Ovary (tissue), 10 donors: ENCODE measurements around the gene KRTAP3-2. TPM values are rescaled to one million over a fixed set of nuclear protein-coding genes. Genes with fewer than 3 reads are reported as not detected.
"Not testable (repeated sequence)": the region's sequence is repeated elsewhere in the genome, so short reads cannot be mapped to it uniquely, and the experiment has no call there.

Experiments
- DNase-seq, 5 donors: peaks; one replicate each; pipeline ENCODE4 v3.0.0-alpha.2; 2019 to 2020
- H3K27ac ChIP-seq, 2 donors: fragments of 200-600 bp; one replicate each; pipeline versions ENCODE4 v1.5.1 to v1.8.0; 2019 to 2022
- H3K27me3 ChIP-seq: fragments of 200-600 bp; one replicate; pipeline ENCODE4 v1.8.0; 2022
- H3K36me3 ChIP-seq: fragments of 200-600 bp; sonication (generic); one replicate; pipeline ENCODE4 v1.5.1; 2019
- H3K4me1 ChIP-seq: one replicate; pipeline ENCODE4 v1.8.1; 2013; ENCODE audit warnings: mild to moderate bottlenecking, moderate library complexity; ENCODE audit not compliant: insufficient read depth
- H3K4me3 ChIP-seq: fragments of 200-600 bp; sonication (generic); one replicate; pipeline ENCODE4 v1.5.1; 2017
- H3K9me3 ChIP-seq, 2 donors: fragments of 200-600 bp in 1 of 2; sonication (generic) in 1 of 2; one replicate each; pipeline versions ENCODE4 v1.5.1 to v1.8.1; 2013 to 2019; ENCODE audit warnings: mild to moderate bottlenecking in 1 of 2, moderate library complexity in 1 of 2
- EP300 ChIP-seq: sonication (generic); formaldehyde crosslinking; IDR thresholded peaks from one replicate; pipeline ENCODE4 v1.6.1; 2017; ENCODE audit warnings: antibody characterized with exemption
- POLR2A ChIP-seq: fragments of 450-650 bp; IDR thresholded peaks from one replicate; pipeline ENCODE4 v1.6.1; 2017; ENCODE audit warnings: antibody characterized with exemption, mild to moderate bottlenecking, moderate library complexity
- WGBS, 3 donors: extraction: QIAGEN DNeasy Blood & Tissue Kit in 1 of 3; methylation state at CpG; one replicate each; pipeline versions ENCODE4 v1.1.5 to v1.1.7; 2013 to 2017; 5-methylcytosine and 5-hydroxymethylcytosine counted together
- intact Hi-C, 4 donors: fragments of 100-400 bp; cut with DNase I; formaldehyde crosslinking; loops; one replicate each; pipeline versions ENCODE4 v1.11.0 to v1.15.1; 2022 to 2023
- long read RNA-seq, 3 donors: library from polyadenylated mRNA in 2 of 3; unstranded in 2 of 3; transcript quantifications; one replicate each; pipeline ENCODE4 v2.0.0 and lab custom pipeline, GENCODE V29; 2021 to 2026
- polyA plus RNA-seq, 2 donors: library from polyadenylated mRNA; stranded (reverse); fragments of 200-250 nt in 1 of 2; fragments of 350-450 nt in 1 of 2; fragmentation: Illumina TruSeq in 1 of 2; extraction: RNeasy Lipid Tissue Mini Kit (QIAGEN cat#74804) in 1 of 2; gene quantifications; one replicate each; pipeline ENCODE4 v1.2.3, GENCODE V29; 2013 to 2014
- total RNA-seq, 7 donors: library from RNA; depleted of rRNA in 2 of 7; stranded (reverse); fragments of >200 nt in 2 of 7; fragmentation: NEBNext Ultra II Directional in 3 of 7; extraction: Animal tissue kit (Norgen Biotek cat#: 25700) in 3 of 7; gene quantifications; one replicate each; pipeline versions ENCODE4 v1.1.0 to v1.2.4, GENCODE V29; 2016 to 2023
- TF ChIP-seq, protein P1 (sequence below), 3 donors: fragments of 450-650 bp in 2 of 3; fragments of 200-600 bp in 1 of 3; IDR thresholded peaks; one replicate each; pipeline versions ENCODE4 v1.5.1 to v1.8.0; 2016 to 2022; ENCODE audit warnings: antibody characterized with exemption in 3 of 3, mild to moderate bottlenecking in 1 of 3
- donor health status: DM: no; HTN: no; CAD: no; lungs with moderate emphysema.
- donor health status: DM: no; HTN: no; CAD: no.
- donor health status: Bipolar disorder and iron deficiency.
- donor health status: DM: yes; HTN: yes; CAD: no.
- donor health status: DM: no; HTN: no; CAD: no.
- donor health status: DM: yes; HTN: yes; CAD: no.

KRTAP3-2 gene
- not detected for total RNA-seq
- not detected for polyA plus RNA-seq
- long read RNA-seq, donor 1 = 0 reads
- long read RNA-seq, donor 2 = 0 reads
- long read RNA-seq, donor 3 = 0 reads

DNA sequence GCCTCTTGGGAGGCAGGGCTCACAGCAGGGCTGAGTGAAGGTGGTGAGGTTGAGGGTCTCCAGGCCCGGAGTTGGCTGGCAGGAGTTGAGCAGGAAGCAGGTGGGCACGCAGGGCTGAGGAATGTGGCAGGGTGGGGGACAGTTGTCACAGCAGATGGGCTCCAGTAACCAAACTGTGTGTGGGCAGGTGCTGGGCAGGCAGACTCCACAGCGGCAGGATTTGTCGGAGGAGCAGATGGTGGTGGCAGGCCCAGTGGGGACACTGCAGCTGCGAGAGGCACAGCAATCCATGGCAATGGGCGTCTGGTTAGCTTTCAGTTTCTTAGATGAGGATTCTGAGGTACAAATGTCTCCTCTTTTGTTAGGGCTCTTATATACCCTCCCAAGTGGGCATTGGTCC lies at the start of gene KRTAP3-2:
TSS of gene KRTAP3-2 (minus strand) at position 344 of the 400 bp plus-strand sequence. CDS start at position 291, 53 bp downstream.
- DNase-seq, H3K9me3 ChIP-seq, H3K4me1 ChIP-seq, H3K27me3 ChIP-seq, H3K27ac ChIP-seq, H3K36me3 ChIP-seq, H3K4me3 ChIP-seq, intact Hi-C loops: not testable (repeated sequence)
- 94 to 97% (median 95%) methylated on average over 6 of the region's 6 CpGs for WGBS, 3 donors

DNA sequence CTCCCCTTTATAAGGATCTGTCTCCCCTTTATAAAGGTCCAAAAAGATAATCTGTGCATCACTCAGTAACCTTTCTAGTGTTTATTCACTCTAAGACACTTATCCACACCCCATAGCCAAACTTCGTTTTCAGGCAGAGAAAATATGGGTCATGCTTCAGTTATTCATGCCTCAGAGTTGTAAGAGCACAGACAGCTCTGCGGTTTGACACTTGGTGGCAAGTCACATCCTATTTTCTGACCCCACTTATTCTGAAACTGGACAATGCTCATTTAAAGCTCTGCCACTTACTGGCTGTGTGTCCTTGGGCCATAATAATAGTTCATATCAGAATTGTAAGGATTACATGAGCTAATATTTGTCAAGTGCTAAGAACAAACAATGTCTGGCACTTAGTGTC lies 49.4 kb upstream of the KRTAP3-2 start:
- Histone ChIP-seq H3K27ac (no peak overlapping the region), H3K4me3 (no peak overlapping the region), H3K9me3 (no peaks in the 10 kb centered on the region), H3K36me3 (no peaks in the 10 kb centered on the region), H3K27me3 (no peaks in the 10 kb centered on the region), H3K4me1 (no peaks in the 10 kb centered on the region)
- WGBS, 3 donors = 32 to 35% (median 34%) methylated on average over 2 of the region's 2 CpGs
- TF ChIP-seq POLR2A (no peak), EP300 (no peak)
- TF ChIP-seq, protein P1, sequence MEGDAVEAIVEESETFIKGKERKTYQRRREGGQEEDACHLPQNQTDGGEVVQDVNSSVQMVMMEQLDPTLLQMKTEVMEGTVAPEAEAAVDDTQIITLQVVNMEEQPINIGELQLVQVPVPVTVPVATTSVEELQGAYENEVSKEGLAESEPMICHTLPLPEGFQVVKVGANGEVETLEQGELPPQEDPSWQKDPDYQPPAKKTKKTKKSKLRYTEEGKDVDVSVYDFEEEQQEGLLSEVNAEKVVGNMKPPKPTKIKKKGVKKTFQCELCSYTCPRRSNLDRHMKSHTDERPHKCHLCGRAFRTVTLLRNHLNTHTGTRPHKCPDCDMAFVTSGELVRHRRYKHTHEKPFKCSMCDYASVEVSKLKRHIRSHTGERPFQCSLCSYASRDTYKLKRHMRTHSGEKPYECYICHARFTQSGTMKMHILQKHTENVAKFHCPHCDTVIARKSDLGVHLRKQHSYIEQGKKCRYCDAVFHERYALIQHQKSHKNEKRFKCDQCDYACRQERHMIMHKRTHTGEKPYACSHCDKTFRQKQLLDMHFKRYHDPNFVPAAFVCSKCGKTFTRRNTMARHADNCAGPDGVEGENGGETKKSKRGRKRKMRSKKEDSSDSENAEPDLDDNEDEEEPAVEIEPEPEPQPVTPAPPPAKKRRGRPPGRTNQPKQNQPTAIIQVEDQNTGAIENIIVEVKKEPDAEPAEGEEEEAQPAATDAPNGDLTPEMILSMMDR (IDR thresholded peaks at IDR 0.05) = no peak
- DNase-seq = no peak
- intact Hi-C loops = no loop called here

DNA sequence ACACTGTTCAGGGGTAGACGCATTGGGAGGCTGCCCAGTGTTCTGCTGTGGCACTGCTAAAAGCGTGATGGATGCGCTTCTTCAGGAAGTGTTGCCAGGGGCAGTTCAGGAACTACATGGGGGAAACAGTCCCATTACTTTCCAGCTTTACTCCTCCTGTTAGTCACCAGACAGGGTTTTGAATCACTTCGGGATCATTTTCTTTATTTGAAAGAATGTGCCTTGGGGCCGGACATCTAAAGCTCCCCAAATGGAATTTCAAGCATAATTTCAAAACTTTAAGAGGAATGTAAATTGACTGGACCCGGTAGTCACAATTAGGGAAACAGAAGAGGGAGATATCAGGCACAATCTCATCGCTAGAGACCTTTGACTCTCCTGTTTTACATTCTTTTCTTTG lies 48.7 kb upstream of the KRTAP3-2 start:
- H3K36me3 ChIP-seq = no peaks in the 10 kb centered on the region
- H3K27me3 ChIP-seq = no peaks in the 10 kb centered on the region
- H3K4me3 ChIP-seq = no peak overlapping the region
- no peaks in the 10 kb centered on the region for H3K9me3 ChIP-seq
- H3K27ac ChIP-seq = no peak overlapping the region
- TF ChIP-seq, protein P1 (IDR thresholded peaks at IDR 0.05) = no peak
- TF ChIP-seq EP300 (no peak), POLR2A (no peak)
- H3K4me1 ChIP-seq = no peaks in the 10 kb centered on the region
- intact Hi-C loops = no loop called here
- no peak for DNase-seq
- 32 to 48% (median 33%) methylated on average over 7 of the region's 7 CpGs for WGBS, 3 donors

DNA sequence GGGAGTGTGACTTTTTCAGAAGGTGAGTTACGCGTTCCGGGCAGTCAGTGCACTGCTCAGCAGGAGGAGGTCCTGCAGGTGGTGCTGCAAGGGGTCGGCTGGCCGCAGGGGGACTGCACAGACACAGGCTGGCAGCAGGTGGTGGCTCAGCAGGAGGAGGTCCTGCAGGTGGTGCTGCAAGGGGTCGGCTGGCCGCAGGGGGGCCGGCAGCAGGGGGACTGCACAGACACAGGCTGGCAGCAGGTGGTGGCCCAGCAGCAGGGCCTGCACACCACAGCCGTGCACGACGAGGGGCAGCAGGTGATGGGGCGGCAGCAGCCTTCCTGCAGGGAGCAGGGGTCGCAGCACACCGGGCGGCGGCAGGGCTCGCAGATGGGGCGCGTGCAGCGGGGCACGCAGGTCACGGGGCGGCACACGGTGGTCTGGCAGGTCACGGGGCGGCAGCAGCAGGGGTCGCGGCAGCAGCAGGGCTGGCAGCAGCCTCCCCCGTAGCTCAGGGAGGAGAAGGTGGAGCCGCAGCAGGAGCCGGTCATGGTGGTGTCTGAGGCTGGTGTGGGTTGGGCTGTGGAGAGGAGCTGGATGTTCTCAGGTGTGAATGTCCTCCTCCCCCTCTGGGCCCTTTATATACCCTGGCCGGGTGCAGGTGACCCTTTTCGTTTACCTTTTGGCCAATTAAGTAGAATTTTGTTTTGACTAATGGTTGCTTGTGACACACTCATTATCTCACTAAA lies 47.2 kb upstream of the KRTAP3-2 start, which contains the start of gene KRTAP2-1:
TSS of gene KRTAP2-1 (minus strand) at position 582 of the 731 bp plus-strand sequence. CDS start at position 533, 49 bp downstream.
- DNase-seq, intact Hi-C loops, H3K4me1 ChIP-seq, H3K36me3 ChIP-seq, H3K9me3 ChIP-seq, H3K27me3 ChIP-seq, H3K4me3 ChIP-seq, H3K27ac ChIP-seq: not testable (repeated sequence)
- 57 to 70% (median 67%) methylated on average over 10 to 12 of the region's 33 CpGs for WGBS, 3 donors

DNA sequence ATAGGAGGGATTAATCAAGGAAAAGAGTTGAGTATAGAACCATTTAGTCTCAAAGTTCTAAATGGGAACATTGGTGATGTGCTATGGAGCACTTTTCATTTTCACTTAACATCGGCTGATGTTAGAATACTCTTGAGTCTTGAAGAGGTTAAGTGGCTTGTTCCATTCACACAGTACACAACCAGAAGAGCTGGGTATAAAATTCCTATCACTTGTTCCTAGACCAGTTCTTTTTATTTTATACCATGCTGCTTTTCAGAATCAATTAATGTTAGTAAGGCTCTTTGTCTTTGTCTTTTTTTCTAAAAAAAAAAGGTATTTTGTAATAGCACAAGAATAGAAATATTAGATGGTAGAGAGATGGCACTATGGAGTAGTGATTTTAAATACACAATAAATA lies 43.2 kb upstream of the KRTAP3-2 start:
- H3K9me3 ChIP-seq = no peaks in the 10 kb centered on the region
- DNase-seq = no peak
- H3K27me3 ChIP-seq = no peaks in the 10 kb centered on the region
- intact Hi-C loops = no loop called here
- H3K36me3 ChIP-seq = no peaks in the 10 kb centered on the region
- TF ChIP-seq, protein P1 (IDR thresholded peaks at IDR 0.05) = no peak
- TF ChIP-seq EP300 (no peak), POLR2A (no peak)
- WGBS, 3 donors = 92 to 98% (median 96%) methylated on average over 1 of the region's 1 CpG
- H3K4me3 ChIP-seq = no peak overlapping the region
- no peak overlapping the region for H3K27ac ChIP-seq
- no peaks in the 10 kb centered on the region for H3K4me1 ChIP-seq

DNA sequence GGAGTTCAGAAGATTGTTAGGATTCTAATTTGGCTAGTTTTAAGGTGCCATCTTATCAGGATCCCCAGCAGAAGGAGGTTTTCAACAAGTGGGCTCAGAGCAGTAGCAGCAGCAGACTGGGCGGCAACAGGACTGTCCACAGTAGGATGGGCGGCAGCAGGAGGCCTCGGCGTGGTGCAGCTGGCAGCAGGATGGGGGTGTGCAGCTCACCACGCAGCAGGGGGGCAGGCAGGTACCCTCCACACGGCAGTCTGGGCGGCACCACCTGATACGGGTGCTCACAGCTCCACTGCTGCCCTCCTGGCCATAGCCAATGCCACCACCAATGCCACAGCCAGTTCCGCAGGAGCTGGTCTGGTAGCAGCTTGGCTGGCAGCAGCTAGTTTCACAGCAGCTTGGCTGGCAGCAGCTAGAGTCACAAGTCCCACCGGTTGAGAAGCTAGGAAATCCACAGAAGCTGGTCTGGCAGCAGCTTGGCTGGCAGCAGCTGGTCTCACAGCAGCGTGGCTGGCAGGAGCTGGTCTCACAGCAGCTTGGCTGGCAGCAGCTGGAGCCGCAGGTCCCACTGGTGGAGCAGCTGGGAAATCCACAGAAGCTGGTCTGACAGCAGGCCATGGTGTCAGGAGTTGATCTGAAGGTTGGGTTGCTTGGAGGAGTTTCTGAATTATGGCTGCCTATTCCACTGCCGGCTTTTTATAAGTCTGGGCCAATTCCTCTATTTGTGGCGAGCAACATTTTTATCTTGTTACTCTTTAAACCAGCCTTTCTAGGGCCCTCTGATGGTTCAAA lies 41.3 kb upstream of the KRTAP3-2 start, which contains the start of gene KRTAP1-1:
TSS of gene KRTAP1-1 (minus strand) at position 668 of the 789 bp plus-strand sequence. CDS start at position 615, 53 bp downstream.
- H3K4me3 ChIP-seq, H3K27ac ChIP-seq, intact Hi-C loops, H3K27me3 ChIP-seq, H3K4me1 ChIP-seq, DNase-seq, H3K36me3 ChIP-seq, H3K9me3 ChIP-seq: not testable (repeated sequence)
- 75 to 83% (median 76%) methylated on average over 14 of the region's 14 CpGs for WGBS, 3 donors
